Left colon (tissue), 2 donors: Measurements from ENCODE around the gene ZNF865. TPM values are rescaled to one million over a fixed set of nuclear protein-coding genes. Genes with fewer than 3 reads are reported as not detected.
A peak's percentile ranks its signal among the peaks of the same experiment; 100 is the strongest.

Experiments used
- ATAC-seq: fragments of 200-7000 bp; cut with Tn5 transposase; one replicate; pipeline ENCODE4 v1.9.1; 2020; ENCODE audit warnings: mild to moderate bottlenecking, moderate library complexity
- DNase-seq, 2 donors: peaks; one replicate each; pipeline ENCODE4 v3.0.0-alpha.2; 2020
- intact Hi-C, 2 donors: fragments of 100-400 bp; cut with DNase I in 1 of 2; cut with micrococcal nuclease in 1 of 2; formaldehyde crosslinking; loops; one replicate each; pipeline versions ENCODE4 v1.11.2 to v1.14.0; 2022; cut with DNase I, micrococcal nuclease
- total RNA-seq, 2 donors: library from RNA; stranded (reverse); fragmentation: NEBNext Ultra II Directional; extraction: Animal tissue kit (Norgen Biotek cat#: 25700); gene quantifications; one replicate each; pipeline ENCODE4 v1.2.1, GENCODE V29; 2021
- donor health status: DM: no; HTN: no; CAD: no.
- donor health status: DM: yes; HTN: yes; CAD: no.

ZNF865 gene
- total RNA-seq, 2 donors from 2014 or later = 13.0 to 13.6 TPM

DNA sequence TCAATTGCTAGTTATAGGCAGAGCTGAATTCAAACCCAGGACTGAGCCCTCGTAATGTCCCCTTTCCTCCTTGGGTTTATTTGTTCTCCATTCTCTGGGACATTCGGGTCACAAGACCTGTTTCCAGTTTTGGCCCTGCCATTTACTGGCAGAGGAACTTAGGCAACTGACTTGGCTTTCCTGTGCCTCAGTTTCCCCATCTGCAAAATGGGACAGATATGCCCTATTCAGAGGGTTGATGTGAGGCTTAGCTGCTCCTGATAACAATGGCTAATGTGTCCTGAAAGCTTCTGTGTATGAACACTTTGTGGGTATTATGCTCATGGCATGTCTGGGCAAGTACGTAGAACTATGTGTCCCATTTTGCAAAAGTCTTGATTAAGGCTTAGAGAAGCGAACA lies 4.4 kb upstream of the ZNF865 start:
- ATAC-seq (no peak), DNase-seq (peak in 1 of 2 donors; percentile 33)
- intact Hi-C loops = loop anchor here in 1 of 2 donors (10.0 kb wide), 1 partner anchor 86 kb away; no protein-coding TSS in a partner anchor

DNA sequence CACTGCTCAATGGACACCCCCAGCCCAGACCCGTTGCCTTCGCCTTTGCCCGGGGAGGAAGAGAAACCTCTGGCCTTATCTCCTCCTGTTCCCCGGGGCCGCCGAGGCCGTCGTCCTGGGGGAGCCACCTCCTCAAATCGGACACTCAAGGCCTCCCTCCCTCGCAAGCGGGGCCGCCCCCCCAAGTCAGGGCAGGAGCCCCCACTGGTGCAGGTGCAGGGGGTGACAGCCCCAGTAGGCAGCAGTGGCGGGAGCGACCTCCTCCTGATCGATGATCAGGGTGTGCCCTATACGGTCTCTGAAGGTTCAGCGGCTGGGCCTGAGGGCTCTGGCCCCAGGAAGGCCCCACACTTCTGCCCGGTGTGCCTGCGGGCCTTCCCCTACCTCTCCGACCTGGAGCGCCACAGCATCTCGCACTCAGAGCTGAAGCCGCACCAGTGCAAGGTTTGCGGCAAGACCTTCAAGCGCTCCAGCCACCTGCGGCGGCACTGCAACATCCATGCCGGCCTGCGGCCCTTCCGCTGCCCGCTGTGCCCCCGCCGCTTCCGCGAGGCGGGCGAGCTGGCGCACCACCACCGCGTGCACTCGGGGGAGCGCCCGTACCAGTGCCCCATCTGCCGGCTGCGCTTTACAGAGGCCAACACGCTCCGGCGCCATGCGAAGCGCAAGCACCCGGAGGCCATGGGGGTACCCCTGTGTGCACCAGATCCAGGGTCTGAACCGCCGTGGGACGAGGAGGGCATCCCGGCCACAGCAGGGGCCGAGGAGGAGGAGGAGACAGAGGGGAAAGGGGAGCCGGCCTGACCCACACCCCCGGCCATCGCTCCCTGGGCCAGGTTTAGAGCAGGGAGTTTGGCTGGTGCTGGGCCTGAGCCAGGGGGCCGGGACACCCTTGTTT lies 3.1 kb upstream of the ZNF865 start:
- DNase-seq (peak in 1 of 2 donors; percentile 31), ATAC-seq (no peak)
- intact Hi-C loops = loop anchor here in 1 of 2 donors (10.0 kb wide), 1 partner anchor 88 kb away; no protein-coding TSS in a partner anchor

DNA sequence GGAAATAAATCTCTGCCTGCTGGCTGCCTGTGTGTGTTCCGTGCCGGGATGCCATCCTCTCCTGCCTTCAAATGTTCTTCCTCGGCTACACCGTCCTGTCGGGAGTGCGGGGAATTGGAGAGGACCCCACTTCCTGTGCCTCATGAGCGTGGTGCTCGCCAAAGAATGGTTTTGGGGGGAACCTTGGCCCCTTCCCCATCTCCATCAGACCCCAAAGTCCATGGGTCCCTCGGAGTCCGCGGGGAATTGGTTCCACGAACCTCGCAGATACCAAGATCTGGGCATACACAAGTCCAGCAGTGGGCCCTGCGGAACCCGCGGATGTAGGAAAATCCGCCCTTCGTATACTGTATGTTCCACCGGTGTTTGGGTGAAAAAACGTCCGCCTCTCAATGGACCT lies 2.3 kb upstream of the ZNF865 start:
- DNase-seq (no peak), ATAC-seq (no peak)
- intact Hi-C loops = loop anchor here in 1 of 2 donors (10.0 kb wide), 1 partner anchor 88 kb away; no protein-coding TSS in a partner anchor

DNA sequence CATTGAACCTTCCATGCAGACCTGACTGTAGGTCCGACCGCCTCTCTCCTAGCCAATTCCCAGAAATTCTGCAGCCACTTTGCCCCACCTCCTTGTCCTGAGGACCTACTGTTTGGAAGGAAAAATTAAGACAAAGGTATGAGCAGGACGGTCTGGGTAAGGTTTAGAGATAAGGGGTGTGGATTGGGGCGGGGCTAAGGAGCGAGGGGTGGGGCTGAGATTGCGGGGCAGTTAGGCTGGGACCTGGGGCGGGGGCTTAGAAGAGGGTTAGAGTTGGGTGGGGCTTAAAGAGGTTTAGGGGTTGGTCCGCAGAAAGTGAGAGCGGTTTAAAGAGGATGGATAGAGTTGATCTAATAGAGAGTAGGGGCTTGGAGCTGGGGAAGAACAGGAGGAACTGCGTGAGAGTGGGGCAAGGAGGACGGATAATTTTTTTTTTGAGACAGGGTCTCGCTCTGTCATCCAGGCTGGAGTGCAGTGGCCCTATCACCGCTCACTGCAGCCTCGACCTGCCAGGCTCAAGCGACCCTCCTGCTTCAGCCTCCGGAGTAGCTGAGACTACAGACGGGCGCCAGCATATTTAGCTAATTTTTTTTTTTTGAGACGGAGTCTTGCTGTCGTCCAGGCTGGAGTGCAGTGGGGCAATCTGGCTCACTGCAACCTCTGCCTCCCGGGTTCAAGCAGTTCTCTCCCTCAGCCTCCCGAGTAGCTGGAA lies 1.7 kb upstream of the ZNF865 start:
- intact Hi-C loops = loop anchor here in 1 of 2 donors (10.0 kb wide), 1 partner anchor 89 kb away; no protein-coding TSS in a partner anchor
- DNase-seq (peak; percentile 33 to 41), ATAC-seq (no peak)

DNA sequence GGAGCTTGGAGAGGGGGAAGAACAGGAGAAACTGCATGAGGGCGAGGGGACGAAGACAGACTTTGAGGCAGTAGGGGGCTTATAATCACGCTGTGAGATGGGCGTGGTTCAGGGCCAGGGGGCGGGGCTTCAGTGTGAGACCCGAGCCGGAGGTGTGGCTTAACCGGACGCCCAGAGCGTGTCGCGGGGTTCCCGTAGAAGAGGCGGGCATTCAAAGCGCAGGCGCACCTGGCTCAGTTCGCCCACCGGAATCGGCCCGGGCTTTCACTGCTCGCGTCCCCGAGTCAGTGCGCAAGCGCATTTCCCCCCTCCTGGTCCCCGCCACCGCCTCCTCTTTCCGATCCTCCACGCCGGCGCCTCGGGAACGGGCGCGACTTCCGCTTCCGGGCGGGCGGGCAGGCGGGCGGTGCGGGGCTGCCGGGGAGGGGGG lies 225 bp upstream of the ZNF865 start:
- DNase-seq = peak; percentile 98
- intact Hi-C loops = loop anchor here in 1 of 2 donors (10.0 kb wide), 1 partner anchor 90 kb away; no protein-coding TSS in a partner anchor
- peak; percentile 82 for ATAC-seq

DNA sequence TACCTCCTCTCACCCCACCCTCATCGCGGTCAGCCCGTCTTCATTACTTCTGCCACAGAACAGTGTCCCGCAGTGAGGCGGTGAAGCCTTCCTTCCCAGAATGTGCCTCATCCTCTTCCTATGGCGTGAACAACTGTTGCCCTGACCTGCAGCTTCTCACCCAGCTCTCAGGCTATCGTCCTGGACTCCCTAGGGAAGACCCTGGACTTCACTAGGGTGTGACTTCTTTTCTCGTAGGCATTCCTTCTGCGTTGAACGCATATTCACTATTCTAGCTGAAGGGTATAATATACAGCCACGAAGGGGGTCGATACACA lies 982 bp downstream of the ZNF865 start:
- intact Hi-C loops = loop anchor here in 1 of 2 donors (10.0 kb wide), 1 partner anchor 92 kb away; no protein-coding TSS in a partner anchor
- ATAC-seq (no peak), DNase-seq (no peak)

DNA sequence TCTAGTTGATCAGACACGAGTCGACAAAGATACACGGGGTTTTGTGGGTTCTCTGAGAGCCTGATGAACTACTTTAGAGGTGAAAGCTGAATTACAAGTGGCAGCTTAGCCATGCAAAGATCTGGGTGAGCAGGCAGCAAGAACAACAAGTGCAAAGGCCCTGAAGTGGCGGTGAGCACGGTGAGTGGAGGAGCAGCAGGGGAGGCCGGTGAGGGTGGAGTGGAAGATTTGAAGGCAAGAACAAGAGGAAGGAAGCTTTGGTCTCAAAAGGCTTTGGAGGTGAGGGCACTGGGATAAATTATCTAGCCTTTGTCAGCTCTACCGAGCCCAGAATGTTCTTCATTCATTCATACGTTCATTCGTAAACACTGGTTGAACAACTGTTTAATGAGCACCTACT lies 1.4 kb downstream of the ZNF865 start:
- DNase-seq (no peak), ATAC-seq (no peak)
- intact Hi-C loops = loop anchor here in 1 of 2 donors (10.0 kb wide), 1 partner anchor 92 kb away; no protein-coding TSS in a partner anchor

DNA sequence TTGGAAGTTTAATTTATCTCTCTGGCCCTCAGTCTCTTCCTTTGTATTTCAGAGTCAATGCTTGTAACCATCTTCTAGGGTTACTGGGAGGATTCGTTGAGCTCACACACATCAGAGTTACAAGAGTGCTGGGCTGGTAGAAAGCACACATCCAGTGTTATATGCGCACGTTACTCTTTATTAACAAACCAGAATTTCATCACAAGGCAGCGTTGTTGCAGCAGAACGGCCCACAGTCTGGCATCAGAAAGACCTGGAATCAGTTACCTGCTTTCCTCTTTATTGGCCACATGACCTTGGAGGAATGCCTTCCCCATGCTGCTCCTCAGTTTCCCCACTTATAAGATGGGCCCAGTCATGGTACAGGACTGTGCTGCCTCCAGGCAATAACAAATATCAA lies 3.9 kb downstream of the ZNF865 start:
- ATAC-seq (no peak), DNase-seq (no peak)
- intact Hi-C loops = loop anchor here in 1 of 2 donors (10.0 kb wide), 1 partner anchor 95 kb away; no protein-coding TSS in a partner anchor

DNA sequence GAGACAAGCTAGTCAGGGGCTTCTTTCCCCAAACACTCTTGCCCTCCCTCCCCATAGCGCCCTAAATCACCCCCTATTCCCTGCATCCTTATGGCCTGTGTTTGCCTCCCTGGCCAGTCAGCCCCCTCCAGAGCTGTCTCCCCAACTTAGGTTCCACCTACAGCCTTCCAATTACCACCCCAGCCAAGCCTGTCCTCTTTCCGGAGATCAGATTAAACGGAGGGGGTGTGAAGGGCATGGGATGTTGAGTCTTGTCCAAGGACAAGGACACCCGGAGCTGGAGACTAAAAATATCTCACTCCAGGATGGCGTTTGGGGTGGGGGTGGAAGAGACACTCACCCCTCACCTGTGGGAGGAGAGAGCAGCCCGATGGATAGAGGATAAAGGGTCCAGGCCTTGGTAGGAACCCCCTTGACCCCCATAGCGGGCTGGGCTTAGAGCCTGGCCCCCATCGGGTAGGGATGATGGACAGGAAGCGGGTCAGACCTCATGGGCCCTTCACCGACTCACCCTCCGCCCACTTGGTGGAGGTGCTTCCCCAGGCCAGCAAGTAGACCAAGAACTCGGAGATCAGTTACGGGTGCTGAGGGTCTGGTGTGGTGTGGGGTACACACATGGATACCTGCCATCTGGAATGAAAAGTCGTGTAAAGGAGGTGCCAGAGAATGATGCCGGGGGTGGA lies 6.0 kb downstream of the ZNF865 start:
- intact Hi-C loops = no loop called here
- DNase-seq = no peak
- peak; percentile 10 for ATAC-seq

DNA sequence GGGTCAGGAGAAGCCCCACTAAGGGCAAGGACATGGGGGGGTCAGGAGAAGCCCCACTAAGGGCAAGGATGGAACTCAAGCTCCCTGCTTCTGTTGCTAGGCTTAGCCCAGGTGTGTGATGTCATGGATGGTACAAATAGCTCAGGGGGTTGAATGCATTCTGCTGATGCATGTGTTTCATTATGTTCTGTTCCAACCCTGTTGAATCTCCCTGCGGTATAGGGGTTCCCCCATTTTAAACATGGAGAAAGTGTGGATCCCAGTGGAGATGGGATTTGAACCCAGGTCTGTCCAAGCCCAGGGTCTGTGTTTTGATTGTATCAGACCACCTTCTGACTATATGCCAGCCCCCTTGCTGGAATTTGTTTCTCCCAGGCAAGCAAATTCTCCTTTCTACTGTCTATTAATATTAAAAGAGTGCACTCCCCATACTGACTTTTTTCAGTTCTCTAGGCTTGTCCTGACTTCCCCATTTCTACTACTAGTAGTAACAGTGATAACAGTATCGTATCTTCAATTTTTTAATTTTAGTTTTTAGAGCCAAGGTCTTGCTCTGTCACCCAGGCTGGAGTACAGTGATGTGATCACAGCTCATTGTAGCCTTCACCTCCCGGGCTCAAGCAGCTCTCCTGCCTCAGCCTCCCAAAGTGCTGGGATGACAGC lies 6.7 kb downstream of the ZNF865 start:
- ATAC-seq (no peak), DNase-seq (no peak)
- intact Hi-C loops = no loop called here

DNA sequence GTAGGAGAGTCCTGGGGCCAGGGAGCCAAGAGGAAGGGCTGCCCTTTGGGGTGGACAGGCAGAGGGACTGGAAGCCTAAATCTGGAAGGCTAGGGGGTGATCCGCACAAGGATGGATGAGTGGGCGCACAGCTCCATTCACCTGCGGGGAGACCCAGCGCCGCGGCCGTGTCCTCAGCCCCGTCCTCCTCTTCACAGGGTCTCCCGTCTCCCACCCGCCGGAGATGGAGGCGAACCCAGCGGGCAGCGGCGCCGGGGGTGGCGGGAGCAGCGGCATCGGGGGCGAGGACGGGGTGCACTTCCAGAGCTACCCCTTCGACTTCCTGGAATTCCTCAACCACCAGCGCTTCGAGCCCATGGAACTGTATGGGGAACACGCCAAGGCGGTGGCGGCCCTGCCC lies 7.9 kb downstream of the ZNF865 start:
- no peak for DNase-seq
- no peak for ATAC-seq
- intact Hi-C loops = no loop called here

DNA sequence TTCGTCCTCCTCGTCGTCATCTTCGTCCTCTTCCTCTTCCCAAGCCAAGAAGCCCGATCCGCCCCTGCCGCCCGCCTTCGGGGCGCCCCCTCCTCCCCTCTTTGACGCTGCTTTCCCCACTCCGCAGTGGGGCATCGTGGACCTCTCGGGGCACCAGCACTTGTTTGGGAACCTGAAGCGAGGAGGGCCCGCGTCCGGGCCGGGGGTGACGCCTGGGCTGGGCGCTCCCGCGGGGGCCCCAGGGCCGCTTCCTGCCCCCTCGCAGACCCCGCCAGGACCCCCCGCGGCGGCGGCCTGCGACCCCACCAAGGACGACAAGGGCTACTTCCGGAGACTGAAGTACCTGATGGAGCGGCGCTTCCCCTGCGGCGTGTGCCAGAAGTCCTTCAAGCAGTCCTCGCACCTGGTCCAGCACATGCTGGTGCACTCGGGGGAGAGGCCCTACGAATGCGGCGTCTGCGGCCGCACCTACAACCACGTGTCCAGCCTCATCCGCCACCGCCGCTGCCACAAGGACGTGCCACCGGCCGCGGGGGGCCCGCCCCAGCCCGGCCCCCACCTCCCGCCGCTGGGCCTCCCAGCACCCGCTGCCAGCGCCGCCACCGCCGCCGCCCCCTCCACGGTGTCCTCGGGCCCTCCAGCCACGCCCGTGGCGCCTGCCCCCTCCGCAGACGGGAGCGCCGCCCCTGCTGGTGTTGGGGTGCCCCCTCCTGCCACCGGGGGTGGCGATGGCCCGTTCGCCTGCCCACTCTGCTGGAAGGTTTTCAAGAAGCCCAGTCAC lies 8.7 kb downstream of the ZNF865 start:
- ATAC-seq (no peak), DNase-seq (no peak)
- intact Hi-C loops = no loop called here

DNA sequence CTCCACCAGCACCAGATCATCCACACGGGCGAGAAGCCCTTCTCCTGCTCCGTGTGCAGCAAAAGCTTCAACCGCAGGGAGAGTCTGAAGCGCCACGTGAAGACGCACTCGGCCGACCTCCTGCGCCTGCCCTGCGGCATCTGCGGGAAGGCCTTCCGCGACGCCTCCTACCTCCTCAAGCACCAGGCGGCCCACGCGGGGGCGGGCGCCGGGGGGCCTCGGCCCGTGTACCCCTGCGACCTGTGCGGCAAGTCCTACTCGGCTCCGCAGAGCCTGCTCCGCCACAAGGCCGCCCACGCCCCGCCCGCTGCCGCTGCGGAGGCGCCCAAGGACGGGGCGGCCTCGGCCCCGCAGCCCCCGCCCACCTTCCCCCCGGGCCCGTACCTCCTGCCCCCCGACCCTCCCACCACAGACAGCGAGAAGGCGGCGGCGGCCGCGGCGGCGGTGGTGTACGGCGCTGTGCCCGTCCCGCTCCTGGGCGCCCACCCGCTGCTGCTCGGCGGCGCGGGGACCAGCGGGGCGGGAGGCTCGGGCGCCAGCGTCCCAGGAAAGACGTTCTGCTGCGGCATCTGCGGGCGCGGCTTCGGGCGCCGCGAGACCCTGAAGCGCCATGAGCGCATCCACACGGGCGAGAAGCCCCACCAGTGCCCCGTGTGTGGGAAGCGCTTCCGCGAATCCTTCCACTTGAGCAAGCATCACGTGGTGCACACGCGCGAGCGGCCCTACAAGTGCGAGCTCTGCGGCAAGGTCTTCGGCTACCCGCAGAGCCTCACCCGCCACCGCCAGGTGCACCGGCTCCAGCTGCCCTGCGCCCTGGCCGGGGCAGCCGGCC lies 9.5 kb downstream of the ZNF865 start:
- DNase-seq = no peak
- intact Hi-C loops = no loop called here
- no peak for ATAC-seq

DNA sequence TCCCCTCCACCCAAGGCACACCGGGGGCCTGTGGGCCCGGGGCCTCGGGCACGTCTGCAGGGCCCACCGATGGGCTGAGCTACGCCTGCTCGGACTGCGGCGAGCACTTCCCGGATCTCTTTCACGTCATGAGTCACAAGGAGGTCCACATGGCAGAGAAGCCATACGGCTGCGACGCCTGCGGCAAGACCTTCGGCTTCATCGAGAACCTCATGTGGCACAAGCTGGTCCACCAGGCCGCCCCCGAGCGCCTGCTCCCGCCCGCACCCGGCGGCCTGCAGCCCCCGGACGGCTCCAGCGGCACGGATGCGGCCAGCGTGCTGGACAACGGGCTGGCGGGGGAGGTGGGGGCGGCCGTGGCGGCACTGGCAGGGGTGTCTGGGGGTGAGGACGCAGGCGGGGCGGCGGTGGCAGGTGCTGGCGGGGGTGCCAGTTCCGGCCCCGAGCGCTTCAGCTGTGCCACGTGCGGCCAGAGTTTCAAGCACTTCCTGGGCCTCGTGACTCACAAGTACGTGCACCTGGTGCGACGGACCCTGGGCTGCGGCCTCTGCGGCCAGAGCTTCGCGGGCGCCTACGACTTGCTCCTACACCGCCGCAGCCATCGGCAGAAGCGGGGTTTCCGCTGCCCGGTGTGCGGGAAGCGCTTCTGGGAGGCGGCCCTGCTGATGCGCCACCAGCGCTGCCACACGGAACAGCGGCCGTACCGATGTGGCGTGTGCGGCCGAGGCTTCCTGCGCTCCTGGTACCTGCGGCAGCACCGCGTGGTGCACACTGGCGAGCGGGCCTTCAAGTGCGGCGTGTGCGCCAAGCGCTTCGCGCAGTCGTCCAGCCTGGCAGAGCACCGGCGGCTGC lies 10.3 kb downstream of the ZNF865 start:
- intact Hi-C loops = no loop called here
- DNase-seq (no peak), ATAC-seq (no peak)

DNA sequence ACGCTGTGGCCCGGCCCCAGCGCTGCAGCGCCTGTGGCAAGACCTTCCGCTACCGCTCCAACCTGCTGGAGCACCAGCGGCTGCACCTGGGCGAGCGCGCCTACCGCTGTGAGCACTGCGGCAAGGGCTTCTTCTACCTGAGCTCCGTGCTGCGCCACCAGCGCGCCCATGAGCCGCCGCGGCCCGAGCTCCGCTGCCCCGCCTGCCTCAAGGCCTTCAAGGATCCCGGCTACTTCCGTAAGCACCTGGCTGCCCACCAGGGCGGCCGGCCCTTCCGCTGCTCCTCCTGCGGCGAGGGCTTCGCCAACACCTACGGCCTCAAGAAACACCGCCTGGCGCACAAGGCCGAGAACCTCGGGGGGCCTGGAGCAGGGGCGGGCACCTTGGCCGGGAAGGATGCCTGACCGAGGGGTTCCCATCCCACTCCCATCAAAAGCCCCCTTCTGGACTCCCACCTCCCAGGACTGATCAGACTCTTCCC lies 11.0 kb downstream of the ZNF865 start:
- no peak for ATAC-seq

DNA sequence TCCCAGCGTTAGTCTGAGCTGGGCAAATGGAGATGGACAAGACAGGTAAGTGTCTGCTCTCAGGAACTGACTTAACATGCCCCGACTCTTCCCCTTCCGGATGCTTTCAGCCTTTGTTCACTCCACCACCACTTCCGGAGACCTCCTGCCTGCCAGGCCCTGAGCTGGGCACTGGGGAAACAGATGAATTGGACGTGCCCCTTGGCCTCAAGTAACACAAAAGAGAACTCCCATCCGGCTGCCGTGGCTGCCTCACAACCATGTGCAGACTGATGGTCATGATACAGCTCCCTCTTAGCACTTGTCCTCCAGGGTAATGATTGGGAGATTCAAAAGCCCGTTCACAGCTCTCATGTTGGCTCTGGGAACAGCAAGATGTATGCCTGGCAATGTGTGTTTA lies 12.0 kb downstream of the ZNF865 start:
- intact Hi-C loops = no loop called here
- DNase-seq (no peak), ATAC-seq (no peak)

More for the DNA sequence above, 11.0 kb downstream of the ZNF865 start:
- DNase-seq = no peak
- intact Hi-C loops = no loop called here
